ENCODE data around the gene UXS1.
"Not testable (repeated sequence)": the region's sequence is repeated elsewhere in the genome, so short reads cannot be mapped to it uniquely, and the experiment has no call there.

DNA sequence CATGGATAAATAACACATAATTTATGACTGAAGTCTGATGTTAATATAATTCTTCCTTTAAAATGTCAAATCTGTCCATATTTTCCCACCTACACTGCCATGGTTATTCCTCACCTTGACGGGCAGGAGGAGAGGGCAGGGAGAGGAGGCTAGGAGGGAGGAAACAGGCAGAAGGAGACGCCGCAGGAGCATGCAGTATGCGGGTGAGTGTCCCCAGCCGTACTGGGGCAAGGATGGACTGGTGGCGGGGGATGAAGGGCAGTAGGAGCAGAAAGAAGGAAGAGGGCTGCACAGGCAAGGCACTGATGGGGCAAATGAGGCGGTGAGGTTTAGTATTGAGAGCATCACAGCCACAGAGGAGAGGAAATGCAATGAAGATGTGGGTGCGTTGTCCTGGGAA, 25.1 kb upstream of the UXS1 start:
- TF ChIP-seq CTCF (conservative IDR thresholded peaks at IDR 0.05; ENCODE audit: low read length); EZH2phosphoT487 (IDR thresholded peaks at IDR 0.05; ENCODE audit: borderline replicate concordance, low read depth, low read length): not testable (repeated sequence)
